Vagina (tissue), 2 donors: Measurements from ENCODE around the gene YAP1. TPM values are rescaled to one million over a fixed set of nuclear protein-coding genes. Genes with fewer than 3 reads are reported as not detected.

ENCODE experiments used
- DNase-seq, 2 donors: peaks; one replicate each; pipeline ENCODE4 v3.0.0-alpha.2; 2017; ENCODE audit errors: extremely low spot score in 2 of 2
- H3K27ac ChIP-seq: fragments of 200-600 bp; sonication (generic); one replicate; pipeline ENCODE4 v1.5.1; 2019
- H3K27me3 ChIP-seq: fragments of 200-600 bp; sonication (generic); one replicate; pipeline ENCODE4 v1.5.1; 2019
- H3K36me3 ChIP-seq, 2 donors: fragments of 200-600 bp; sonication (generic); one replicate each; pipeline ENCODE4 v1.5.1; 2017 to 2019
- H3K4me1 ChIP-seq: fragments of 200-600 bp; sonication (generic); one replicate; pipeline ENCODE4 v1.5.1; 2019
- H3K4me3 ChIP-seq, 2 donors: fragments of 200-600 bp; sonication (generic); 1 replicate in 1 of 2; 2 replicates in 1 of 2; pipeline ENCODE4 v1.5.1; 2016 to 2019
- H3K9me3 ChIP-seq: fragments of 200-600 bp; sonication (generic); one replicate; pipeline ENCODE4 v1.5.1; 2019
- CTCF ChIP-seq, 3 experiments: fragments of 450-650 bp in 2 of 3; fragments of 200-600 bp in 1 of 3; sonication (generic) in 1 of 3; IDR thresholded peaks; one replicate each; pipeline ENCODE4 v1.5.1; 2017 to 2019; ENCODE audit warnings: antibody characterized with exemption in 3 of 3, mild to moderate bottlenecking in 2 of 3, moderate library complexity in 2 of 3
- POLR2A ChIP-seq, 2 donors: fragments of 450-650 bp; IDR thresholded peaks; one replicate each; pipeline ENCODE4 v1.6.1; 2017; ENCODE audit warnings: antibody characterized with exemption in 2 of 2, mild to moderate bottlenecking in 2 of 2, moderate library complexity in 2 of 2
- POLR2AphosphoS5 ChIP-seq, 2 donors: sonication (generic); formaldehyde crosslinking; IDR thresholded peaks; one replicate each; pipeline ENCODE4 v1.9.0; 2017; ENCODE audit warnings: antibody characterized with exemption in 2 of 2, mild to moderate bottlenecking in 2 of 2, low read depth in 1 of 2; ENCODE audit not compliant: insufficient read depth in 1 of 2
- intact Hi-C: fragments of 100-400 bp; cut with DNase I; formaldehyde crosslinking; loops from one replicate; pipeline ENCODE4 v1.15.1; 2023
- total RNA-seq: library from RNA; depleted of rRNA; stranded (reverse); fragments of >200 nt; gene quantifications from one replicate; pipeline ENCODE4 v1.2.3, GENCODE V29; 2016

Gene YAP1
- total RNA-seq, 1 donor from 2014 or later = 232 TPM

GRCh38 chr11:102138670-102139069, 28.4 kb downstream of the YAP1 start:
- no peaks in the 10 kb centered on the region for H3K9me3 ChIP-seq
- H3K4me1 ChIP-seq = peaks cover 47% of the 10 kb centered on the region
- H3K36me3 ChIP-seq = no peaks in the 10 kb centered on the region
- no peak for DNase-seq
- intact Hi-C loops = no loop called here
- TF ChIP-seq POLR2A (IDR thresholded peaks at IDR 0.05) (no peak), CTCF (IDR thresholded peaks at IDR 0.05) (no peak), POLR2AphosphoS5 (IDR thresholded peaks at IDR 0.05; ENCODE audit: insufficient read depth in 1 of 2, low read depth in 1 of 2) (no peak)
- H3K27ac ChIP-seq = peak overlapping the region; percentile 66
- H3K27me3 ChIP-seq = no peaks in the 10 kb centered on the region
- no peak overlapping the region for H3K4me3 ChIP-seq

- Histone ChIP-seq H3K4me1 (peaks cover 51% of the 10 kb centered on the region), H3K27ac (peak overlapping the region; percentile 66), H3K4me3 (no peak overlapping the region), H3K36me3 (no peaks in the 10 kb centered on the region), H3K9me3 (no peaks in the 10 kb centered on the region), H3K27me3 (no peaks in the 10 kb centered on the region)
- no peak for DNase-seq
- intact Hi-C loops = no loop called here
- no peak for TF ChIP-seq CTCF (IDR thresholded peaks at IDR 0.05)
- TF ChIP-seq POLR2AphosphoS5 (IDR thresholded peaks at IDR 0.05; ENCODE audit: insufficient read depth in 1 of 2, low read depth in 1 of 2) = peak in 1 of 2 donors; percentile 47
Measured at GRCh38 chr11:102139081-102139498, 28.8 kb downstream of the YAP1 start.

GRCh38 chr11:102142333-102142732, 32.1 kb downstream of the YAP1 start:
- H3K27me3 ChIP-seq = no peaks in the 10 kb centered on the region
- intact Hi-C loops = no loop called here
- H3K4me3 ChIP-seq = no peak overlapping the region
- H3K4me1 ChIP-seq = peaks cover 84% of the 10 kb centered on the region
- H3K27ac ChIP-seq = peak overlapping the region; percentile 35
- no peaks in the 10 kb centered on the region for H3K9me3 ChIP-seq
- no peaks in the 10 kb centered on the region for H3K36me3 ChIP-seq
- DNase-seq = no peak
- TF ChIP-seq POLR2A (IDR thresholded peaks at IDR 0.05) = no peak
- TF ChIP-seq CTCF (IDR thresholded peaks at IDR 0.05) = no peak
- no peak for TF ChIP-seq POLR2AphosphoS5 (IDR thresholded peaks at IDR 0.05; ENCODE audit: insufficient read depth in 1 of 2, low read depth in 1 of 2)

GRCh38 chr11:102143867-102144266, 33.6 kb downstream of the YAP1 start:
- Histone ChIP-seq H3K27ac (peak overlapping the region; percentile 8), H3K27me3 (no peaks in the 10 kb centered on the region), H3K9me3 (no peaks in the 10 kb centered on the region), H3K4me1 (peaks cover 86% of the 10 kb centered on the region), H3K36me3 (no peaks in the 10 kb centered on the region), H3K4me3 (no peak overlapping the region)
- no peak for DNase-seq
- intact Hi-C loops = no loop called here
- TF ChIP-seq POLR2AphosphoS5 (IDR thresholded peaks at IDR 0.05; ENCODE audit: insufficient read depth in 1 of 2, low read depth in 1 of 2) = no peak
- TF ChIP-seq POLR2A (IDR thresholded peaks at IDR 0.05) = no peak
- TF ChIP-seq CTCF (IDR thresholded peaks at IDR 0.05) = no peak

GRCh38 chr11:102144357-102145355, 34.4 kb downstream of the YAP1 start:
- Histone ChIP-seq H3K4me3 (no peak overlapping the region), H3K27me3 (no peaks in the 10 kb centered on the region), H3K36me3 (no peaks in the 10 kb centered on the region), H3K27ac (peak overlapping the region; percentile 39), H3K9me3 (no peaks in the 10 kb centered on the region), H3K4me1 (peaks cover 78% of the 10 kb centered on the region)
- no peak for TF ChIP-seq POLR2A (IDR thresholded peaks at IDR 0.05)
- no peak for TF ChIP-seq POLR2AphosphoS5 (IDR thresholded peaks at IDR 0.05; ENCODE audit: insufficient read depth in 1 of 2, low read depth in 1 of 2)
- no peak for TF ChIP-seq CTCF (IDR thresholded peaks at IDR 0.05)
- no peak for DNase-seq
- intact Hi-C loops = no loop called here
